A673 (cell line): ENCODE measurements around the gene ANKUB1. TPM values are rescaled to one million over a fixed set of nuclear protein-coding genes. Genes with fewer than 3 reads are reported as not detected.

Source experiments
- BruUV-seq: library from RNA; stranded (reverse); fragments of 400-500 nt; replicated peaks from 2 replicates; lab custom pipeline; 2021; lab: Mats Ljungman, UMichigan
- CTCF ChIA-PET: fragments of 300-600 bp; sonication (Branson Sonifier 250); formaldehyde crosslinking; loops from one replicate; lab custom pipeline; 2022; ENCODE audit warnings: antibody characterized with exemption; lab: Charles Lee
- POLR2A ChIA-PET: fragments of 300-600 bp; sonication (Branson Sonifier 250); formaldehyde crosslinking; loops from one replicate; lab custom pipeline; 2022; ENCODE audit warnings: antibody characterized with exemption; ENCODE audit not compliant: low non-redundant PET; lab: Charles Lee
- DNase-seq: peaks from one replicate; pipeline ENCODE4 v3.0.0-alpha.2; 2015; ENCODE audit warnings: low spot score
- H3K27ac ChIP-seq: fragments of 200-600 bp; sonication (generic); 2 replicates; pipeline ENCODE4 v1.5.1; 2016; ENCODE audit warnings: mixed run types, low read depth, mild to moderate bottlenecking, mixed read lengths, antibody characterized with exemption, low read length; ENCODE audit not compliant: poor library complexity, severe bottlenecking
- H3K27me3 ChIP-seq: fragments of 200-600 bp; sonication (generic); replicated peaks from 2 replicates; pipeline ENCODE4 v1.6.1; 2017; ENCODE audit warnings: mixed run types, low read depth, mild to moderate bottlenecking, mixed read lengths, antibody characterized with exemption, low read length; ENCODE audit not compliant: insufficient read depth, poor library complexity
- H3K36me3 ChIP-seq: fragments of 200-600 bp; sonication (generic); 2 replicates; pipeline ENCODE4 v1.6.1; 2016; ENCODE audit warnings: mixed run types, mild to moderate bottlenecking, mixed read lengths, antibody characterized with exemption, low read length; ENCODE audit not compliant: insufficient read depth, poor library complexity, severe bottlenecking
- H3K4me1 ChIP-seq: fragments of 200-600 bp; sonication (generic); 2 replicates; pipeline ENCODE4 v1.6.1; 2017; ENCODE audit warnings: mixed run types, mild to moderate bottlenecking, mixed read lengths, antibody characterized with exemption, low read length; ENCODE audit not compliant: insufficient read depth, poor library complexity, severe bottlenecking
- H3K4me3 ChIP-seq: fragments of 200-600 bp; sonication (generic); 2 replicates; pipeline ENCODE4 v1.5.1; 2016; ENCODE audit warnings: low read depth, mixed run types, mild to moderate bottlenecking, mixed read lengths, low read length; ENCODE audit not compliant: poor library complexity, severe bottlenecking
- H3K9me3 ChIP-seq: fragments of 200-600 bp; sonication (generic); 2 replicates; pipeline ENCODE4 v1.6.1; 2016; ENCODE audit warnings: mixed run types, low read depth, mild to moderate bottlenecking, mixed read lengths, antibody characterized with exemption, low read length; ENCODE audit not compliant: poor library complexity, severe bottlenecking
- EZH2 ChIP-seq: fragments of 200-600 bp; sonication (generic); IDR thresholded peaks from 2 replicates; pipeline ENCODE4 v1.6.1; 2017; ENCODE audit warnings: borderline replicate concordance, low read depth, mild to moderate bottlenecking, mixed read lengths, antibody characterized with exemption, low read length; ENCODE audit not compliant: poor library complexity, severe bottlenecking
- intact Hi-C: fragments of 100-400 bp; cut with micrococcal nuclease; formaldehyde crosslinking; loops from one replicate; pipeline ENCODE4 v1.10.0; 2022; ENCODE audit not compliant: unreplicated experiment
- total RNA-seq: library from RNA; stranded (reverse); gene quantifications from 2 replicates; pipeline ENCODE4 v1.2.3, GENCODE V29; 2021
- TF ChIP-seq, protein P1 (sequence below): fragments of 300-800, 200-600 bp; sonication (generic); conservative IDR thresholded peaks from 2 replicates; pipeline ENCODE4 v1.5.1; 2017; ENCODE audit warnings: low read depth, mild to moderate bottlenecking, antibody characterized with exemption, low read length, moderate library complexity, mixed read lengths

Gene ANKUB1
- total RNA-seq, 1 experiment from 2014 or later = not detected

DNA sequence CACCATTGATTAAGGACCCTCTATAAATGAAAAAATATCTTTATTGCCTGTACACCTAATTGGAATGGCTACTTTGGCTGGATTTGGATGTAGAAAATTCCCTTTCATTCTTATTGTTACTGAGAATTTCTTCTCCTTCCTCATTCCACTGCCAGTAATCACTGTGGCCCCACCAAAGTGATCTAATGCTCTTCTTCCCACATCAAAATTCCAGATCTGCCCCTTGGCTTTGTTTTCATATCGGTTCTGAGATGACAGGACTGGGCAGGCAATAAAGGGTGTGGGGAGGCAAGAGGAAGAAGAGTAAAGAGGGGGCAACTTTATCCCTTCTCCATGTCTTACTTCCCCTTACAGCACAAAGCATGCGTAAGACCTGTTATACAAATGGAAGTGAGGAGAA, 2.1 kb downstream of the ANKUB1 start:
- peaks cover 27% of the 10 kb centered on the region for H3K27me3 ChIP-seq
- no peaks in the 10 kb centered on the region for H3K9me3 ChIP-seq
- CTCF ChIA-PET = no interaction called here
- H3K36me3 ChIP-seq = no peaks in the 10 kb centered on the region
- no TSS peak for BruUV-seq
- intact Hi-C loops = no loop called here
- no peak overlapping the region for H3K27ac ChIP-seq
- TF ChIP-seq, protein P1, sequence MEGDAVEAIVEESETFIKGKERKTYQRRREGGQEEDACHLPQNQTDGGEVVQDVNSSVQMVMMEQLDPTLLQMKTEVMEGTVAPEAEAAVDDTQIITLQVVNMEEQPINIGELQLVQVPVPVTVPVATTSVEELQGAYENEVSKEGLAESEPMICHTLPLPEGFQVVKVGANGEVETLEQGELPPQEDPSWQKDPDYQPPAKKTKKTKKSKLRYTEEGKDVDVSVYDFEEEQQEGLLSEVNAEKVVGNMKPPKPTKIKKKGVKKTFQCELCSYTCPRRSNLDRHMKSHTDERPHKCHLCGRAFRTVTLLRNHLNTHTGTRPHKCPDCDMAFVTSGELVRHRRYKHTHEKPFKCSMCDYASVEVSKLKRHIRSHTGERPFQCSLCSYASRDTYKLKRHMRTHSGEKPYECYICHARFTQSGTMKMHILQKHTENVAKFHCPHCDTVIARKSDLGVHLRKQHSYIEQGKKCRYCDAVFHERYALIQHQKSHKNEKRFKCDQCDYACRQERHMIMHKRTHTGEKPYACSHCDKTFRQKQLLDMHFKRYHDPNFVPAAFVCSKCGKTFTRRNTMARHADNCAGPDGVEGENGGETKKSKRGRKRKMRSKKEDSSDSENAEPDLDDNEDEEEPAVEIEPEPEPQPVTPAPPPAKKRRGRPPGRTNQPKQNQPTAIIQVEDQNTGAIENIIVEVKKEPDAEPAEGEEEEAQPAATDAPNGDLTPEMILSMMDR = no peak
- no peak for TF ChIP-seq EZH2
- no peak for DNase-seq
- POLR2A ChIA-PET = no interaction called here
- H3K4me3 ChIP-seq = no peak overlapping the region
- no peaks in the 10 kb centered on the region for H3K4me1 ChIP-seq

DNA sequence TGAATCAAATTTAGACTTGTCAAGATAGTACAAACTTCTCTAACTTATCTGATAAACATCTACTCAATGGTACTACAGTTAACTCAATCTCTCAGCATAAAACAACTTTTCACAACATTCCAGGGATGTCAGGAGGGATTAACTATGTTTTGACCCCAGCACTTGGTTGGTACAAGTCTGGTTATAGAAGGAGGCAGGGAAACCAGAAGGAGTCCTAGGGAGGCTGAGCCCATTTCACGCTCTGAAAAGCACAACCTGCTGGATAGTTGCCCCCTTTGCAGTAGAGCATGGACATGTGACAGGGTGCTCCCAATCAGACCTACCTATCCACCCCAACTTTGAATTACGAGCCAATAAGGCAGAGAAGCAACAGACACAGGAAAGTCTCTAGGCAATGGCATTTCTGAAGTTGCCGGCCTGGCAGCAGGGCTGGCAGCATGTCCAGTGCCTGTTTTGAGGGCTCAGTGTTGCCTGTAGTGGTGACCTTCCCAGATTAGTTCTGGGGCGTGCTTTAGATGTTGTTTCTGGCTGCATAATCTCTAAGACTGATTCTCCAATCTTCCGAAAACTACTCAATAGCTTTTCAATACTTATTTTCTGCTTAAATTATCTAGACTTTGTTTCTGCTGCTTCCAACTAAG, 8.2 kb downstream of the ANKUB1 start:
- Histone ChIP-seq H3K4me1 (no peaks in the 10 kb centered on the region), H3K4me3 (no peak overlapping the region), H3K27ac (no peak overlapping the region), H3K36me3 (no peaks in the 10 kb centered on the region), H3K27me3 (no peaks in the 10 kb centered on the region), H3K9me3 (no peaks in the 10 kb centered on the region)
- intact Hi-C loops = no loop called here
- ChIA-PET POLR2A (no interaction called here), CTCF (interaction anchor here (0.6 kb wide), 2 partner anchors 32 to 208 kb away, joined by 3 read pairs; partner anchors contain the start of gene COMMD2)
- no peak for TF ChIP-seq EZH2
- TF ChIP-seq, protein P1 = no peak
- no TSS peak for BruUV-seq
- no peak for DNase-seq

DNA sequence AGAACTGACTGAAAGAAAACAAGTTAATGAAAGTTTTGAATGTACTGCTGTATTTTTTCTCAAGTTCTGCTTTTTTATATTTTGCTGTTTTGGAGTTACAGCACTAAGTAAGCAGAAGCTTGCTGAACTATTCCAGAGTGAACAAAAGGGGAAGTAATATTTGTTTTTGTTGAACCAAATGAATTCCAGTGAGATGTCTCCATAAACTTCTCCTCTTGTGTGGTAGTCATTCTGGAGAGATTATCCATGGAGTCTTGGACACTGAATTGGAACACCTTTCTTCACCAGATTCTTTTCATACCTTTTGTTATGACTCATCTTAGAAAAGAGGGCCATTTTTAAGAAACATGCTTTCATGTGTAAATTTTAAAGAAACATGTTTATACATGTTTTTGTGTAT, 8.8 kb downstream of the ANKUB1 start:
- Histone ChIP-seq H3K27me3 (no peaks in the 10 kb centered on the region), H3K4me1 (no peaks in the 10 kb centered on the region), H3K9me3 (no peaks in the 10 kb centered on the region), H3K4me3 (no peak overlapping the region), H3K27ac (no peak overlapping the region), H3K36me3 (no peaks in the 10 kb centered on the region)
- no TSS peak for BruUV-seq
- POLR2A ChIA-PET = no interaction called here
- DNase-seq = no peak
- intact Hi-C loops = no loop called here
- no peak for TF ChIP-seq EZH2
- TF ChIP-seq, protein P1 = no peak
- CTCF ChIA-PET = interaction anchor here (0.6 kb wide), 3 partner anchors 12 to 207 kb away, joined by 3 to 6 read pairs (median 3); partner anchors contain the start of gene COMMD2
